Erythroblast (primary cell): Measurements from ENCODE around the gene SMIM44.

Experiments
- GATA1 ChIP-seq: IDR thresholded peaks from 2 replicates; pipeline ENCODE4 v1.6.1; 2011; ENCODE audit warnings: low read depth, mild to moderate bottlenecking, control low read depth, low read length, moderate library complexity
- POLR2A ChIP-seq: IDR thresholded peaks from 2 replicates; pipeline ENCODE4 v1.6.1; 2011; ENCODE audit warnings: mild to moderate bottlenecking, low read length

DNA sequence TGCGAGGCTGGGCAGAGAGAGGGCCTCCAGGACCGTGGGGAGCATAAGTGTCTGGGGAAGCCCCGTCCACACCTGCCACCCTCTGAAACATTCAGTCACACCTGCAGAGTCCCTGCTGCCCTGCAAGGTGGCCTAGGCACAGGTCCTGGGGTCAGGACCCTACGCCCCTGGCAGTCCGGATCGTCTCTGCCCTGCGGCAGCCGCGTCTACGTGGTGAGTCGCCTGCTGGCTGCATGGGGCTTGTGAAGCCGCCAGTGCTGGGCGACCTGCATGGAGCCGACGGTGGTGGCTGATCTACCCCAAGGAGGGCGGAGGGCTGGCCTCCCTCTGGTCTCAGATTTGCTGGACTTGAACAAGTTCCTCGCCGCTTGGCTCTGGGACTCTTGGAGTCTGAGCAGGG lies 35.9 kb upstream of the SMIM44 start:
- no peak for TF ChIP-seq POLR2A
- no peak for TF ChIP-seq GATA1
